ENCODE data around the gene CACNA1E.

CACNA1E gene

GRCh38 chr1:181588631-181589030 is 105.3 kb downstream of the CACNA1E start:
- no peak for DNase-seq

- no peak for DNase-seq
These were observed 109.0 kb downstream of the CACNA1E start for GRCh38 chr1:181592255-181592859.

GRCh38 chr1:181593042-181593441 is 109.7 kb downstream of the CACNA1E start:
- no peak for DNase-seq

DNA sequence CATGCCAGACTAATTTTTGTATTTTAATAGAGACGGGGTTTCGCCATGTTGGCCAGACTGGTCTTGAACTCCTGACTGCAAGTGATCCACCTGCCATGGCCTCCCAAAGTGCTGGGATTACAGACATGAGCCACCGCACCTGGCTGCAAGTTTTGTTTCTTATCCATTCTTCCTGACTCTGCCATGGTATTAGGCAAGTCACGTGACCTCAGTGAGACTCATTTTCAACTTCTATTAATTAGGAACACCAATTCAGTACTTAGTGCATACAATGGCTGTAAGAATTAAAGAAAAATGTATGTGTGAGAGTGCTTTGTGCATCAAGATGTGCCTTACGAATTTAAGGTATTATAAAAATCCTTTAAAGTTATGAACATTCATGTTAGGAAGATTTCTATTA is 111.2 kb downstream of the CACNA1E start:
- no peak for DNase-seq

GRCh38 chr1:181595234-181595633 is 111.9 kb downstream of the CACNA1E start:
- DNase-seq = no peak

GRCh38 chr1:181601186-181601950 is 118.1 kb downstream of the CACNA1E start:
- no peak for DNase-seq

- DNase-seq = no peak
These were observed 120.6 kb downstream of the CACNA1E start for GRCh38 chr1:181603735-181604410.

GRCh38 chr1:181604482-181605249 is 121.3 kb downstream of the CACNA1E start:
- no peak for DNase-seq

DNA sequence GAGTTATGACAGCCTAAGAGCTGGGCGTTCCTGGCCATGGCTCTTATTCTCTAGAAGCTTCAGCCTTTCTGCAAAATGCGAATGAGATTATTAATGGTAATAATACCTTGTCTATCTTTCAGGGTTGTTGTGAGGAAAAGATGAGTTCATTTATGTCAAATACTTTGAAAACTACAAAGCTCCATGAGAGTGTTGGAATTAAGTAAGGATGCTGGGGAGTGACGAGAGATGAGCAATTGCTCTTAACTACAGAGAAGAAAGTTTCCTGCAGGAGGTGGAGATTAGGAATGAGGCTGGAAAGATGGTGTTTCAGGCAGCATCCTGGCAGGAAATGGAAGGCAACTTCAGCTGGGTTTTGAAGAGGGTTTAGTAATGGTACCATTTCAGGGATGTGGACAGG is 124.2 kb downstream of the CACNA1E start:
- no peak for DNase-seq

DNA sequence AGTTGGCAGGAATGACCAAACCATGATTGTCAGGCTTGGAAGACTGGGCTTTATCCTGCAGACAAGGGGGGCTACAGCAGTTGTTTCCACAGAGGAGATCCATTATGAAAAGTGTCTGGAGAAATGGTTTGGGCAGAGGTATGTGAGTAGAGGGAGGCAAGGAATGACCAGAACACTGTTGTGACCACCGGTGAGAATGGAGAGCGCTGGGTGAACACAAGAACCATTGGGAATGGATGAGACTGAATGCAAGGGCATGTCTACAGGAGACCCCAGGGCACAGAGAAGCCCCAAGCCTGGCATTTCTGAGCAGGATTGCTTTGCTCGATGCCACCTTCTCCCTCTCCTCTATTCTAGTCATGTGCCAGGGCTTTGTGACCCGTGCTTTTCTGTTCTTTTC is 125.1 kb downstream of the CACNA1E start:
- DNase-seq = no peak

DNA sequence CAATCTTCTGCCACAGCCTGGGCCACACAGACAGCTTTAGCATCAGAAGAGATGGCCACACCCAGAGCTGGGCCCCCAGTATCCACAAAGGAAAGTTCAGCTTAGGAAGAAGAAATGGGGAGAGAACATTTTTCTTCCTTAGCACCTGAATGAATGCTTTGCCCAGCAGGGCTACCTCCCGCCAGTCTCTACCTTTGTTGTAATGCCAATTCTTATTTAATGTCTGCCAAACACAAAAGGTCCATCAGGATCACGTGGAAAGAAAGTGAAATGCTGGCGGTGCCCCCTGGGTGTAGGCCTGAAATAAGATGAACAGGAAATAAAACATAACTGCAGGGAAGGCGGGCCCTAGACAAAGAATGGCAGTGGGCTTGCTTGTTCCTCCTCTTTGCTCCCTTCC is 125.6 kb downstream of the CACNA1E start:
- DNase-seq = no peak

DNA sequence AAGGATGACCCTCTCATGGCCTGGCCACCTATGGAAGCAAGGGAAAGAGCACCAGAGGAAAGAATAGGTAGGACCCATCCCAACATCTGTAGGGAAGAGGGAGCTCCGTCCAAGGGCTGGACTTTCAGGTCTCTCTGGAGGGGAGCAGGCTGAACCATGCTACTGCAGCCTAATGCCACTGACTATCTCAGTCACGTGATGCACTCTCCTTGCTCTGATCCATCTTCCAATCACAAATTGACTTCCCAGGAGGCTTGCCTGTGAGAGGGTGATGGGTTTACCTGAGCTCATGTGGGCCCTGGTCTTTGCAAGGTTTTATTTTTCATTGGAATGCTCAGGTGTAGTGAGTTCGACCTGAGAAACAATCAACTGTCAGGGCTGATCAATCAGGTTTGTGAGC is 128.8 kb downstream of the CACNA1E start:
- no peak for DNase-seq

GRCh38 chr1:181618559-181618958 is 135.2 kb downstream of the CACNA1E start:
- no peak for DNase-seq

DNA sequence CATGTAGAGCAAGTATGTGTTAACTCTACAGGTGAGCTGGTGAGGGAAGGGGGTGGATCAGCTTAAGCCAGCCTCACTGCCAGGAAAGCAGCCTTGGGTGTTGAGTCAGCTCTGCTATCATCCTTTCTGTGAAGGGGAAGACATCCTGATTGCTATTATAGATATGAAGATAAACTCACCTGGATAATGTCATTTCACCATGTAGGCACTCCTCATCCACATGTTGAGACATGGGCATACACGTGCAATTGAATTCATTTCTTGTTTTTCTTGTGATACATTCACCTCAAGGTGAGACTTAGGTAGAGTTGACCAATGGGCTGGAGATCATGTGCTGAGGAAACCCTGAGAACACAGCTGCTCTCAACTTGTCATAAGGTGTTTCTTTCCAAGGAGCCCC is 136.9 kb downstream of the CACNA1E start:
- DNase-seq = no peak

DNA sequence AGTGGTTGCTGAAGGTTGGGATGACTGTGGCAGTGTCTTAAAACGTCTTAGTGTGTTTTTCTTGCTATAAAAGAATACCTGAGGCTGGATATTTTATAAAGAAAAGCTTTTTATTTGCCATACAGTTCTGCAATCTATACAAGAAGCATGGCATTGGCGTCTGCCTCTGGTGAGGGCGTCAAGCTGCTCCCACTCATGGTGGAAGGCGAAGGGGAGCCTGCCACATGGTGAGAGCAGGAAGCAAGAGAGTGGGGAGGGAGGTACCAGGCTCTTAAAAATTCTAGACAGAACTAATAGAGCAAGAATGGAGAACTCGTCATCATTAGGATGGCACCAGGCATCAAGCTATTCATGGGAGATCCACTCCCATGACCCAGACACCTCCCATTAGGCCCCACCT is 140.5 kb downstream of the CACNA1E start:
- no peak for DNase-seq

GRCh38 chr1:181626279-181626938 is 143.1 kb downstream of the CACNA1E start:
- DNase-seq = no peak

- DNase-seq = no peak
These were observed 147.1 kb downstream of the CACNA1E start for GRCh38 chr1:181630398-181630797.

- DNase-seq = no peak
These were observed 147.5 kb downstream of the CACNA1E start for GRCh38 chr1:181630838-181631237.

- DNase-seq = no peak
These were observed 149.2 kb downstream of the CACNA1E start for GRCh38 chr1:181632492-181632891.

GRCh38 chr1:181632960-181633359 is 149.6 kb downstream of the CACNA1E start:
- no peak for DNase-seq

GRCh38 chr1:181635110-181635509 is 151.8 kb downstream of the CACNA1E start:
- no peak for DNase-seq

- no peak for DNase-seq
These were observed 154.7 kb downstream of the CACNA1E start for GRCh38 chr1:181637998-181638397.

GRCh38 chr1:181640956-181641355 is 157.6 kb downstream of the CACNA1E start:
- no peak for DNase-seq

Data from CD4-positive, alpha-beta T cell treated with Interleukin-6 for 4 hours (primary cell).